ENCODE data around the gene HTT. TPM values are rescaled to one million over a fixed set of nuclear protein-coding genes. Genes with fewer than 3 reads are reported as not detected.

HTT gene
- total and polyA plus RNA-seq, 2 of the 13 experiments (the other 11 are each of a cell fraction or from before 2014, with no cell fraction given): 17.5 to 19.5 TPM

GRCh38 chr4:3069661-3070199 lies 4.8 kb upstream of the HTT start (continued):
- TF ChIP-seq RARA (CRISPR knock-in tag; IDR thresholded peaks at IDR 0.05) (no peak), RXRA (CRISPR knock-in tag; IDR thresholded peaks at IDR 0.05) (no peak), ZNF562 (CRISPR knock-in tag; IDR thresholded peaks at IDR 0.05; ENCODE audit: borderline replicate concordance) (no peak), ZNF496 (CRISPR knock-in tag; IDR thresholded peaks at IDR 0.05; ENCODE audit: insufficient replicate concordance) (no peak), ZNF614 (CRISPR knock-in tag; IDR thresholded peaks at IDR 0.05; ENCODE audit: borderline replicate concordance) (no peak), ZNF12 (CRISPR knock-in tag; IDR thresholded peaks at IDR 0.05) (no peak)

GRCh38 chr4:3070709-3071500 lies 3.6 kb upstream of the HTT start:
- H3K27ac ChIP-seq (ENCODE audit: extremely low read length, insufficient read depth, low read length): no peak overlapping the region
- intact Hi-C loops (cut with micrococcal nuclease; ENCODE audit: unreplicated experiment) (no loop called here), in situ Hi-C loops (cut with HindIII; ENCODE audit: extremely low pct_ligation_motif_present, low pct_unique_long_range_greater_than_20kb) (no loop called here)
- no peak for DNase-seq (ENCODE audit: low spot score)
- ChIA-PET CTCF (ENCODE audit: low intra/inter-chr PET ratio, low total read pairs) (no interaction called here), POLR2A (interaction anchor here (1.2 kb wide), 1 partner anchor 107 kb away, joined by 3 read pairs; the partner anchor contains the start of genes GRK4 and NOP14)
- H3K9me3 ChIP-seq (ENCODE audit: low read length): no peaks in the 10 kb centered on the region
- H3K79me2 ChIP-seq (ENCODE audit: insufficient read depth, low read length): peaks cover 8% of the 10 kb centered on the region
- FAIRE-seq: no peak
- ATAC-seq: no peak
- H3K4me1 ChIP-seq (ENCODE audit: insufficient read depth, low read length): peaks cover 29% of the 10 kb centered on the region
- H3K27me3 ChIP-seq (ENCODE audit: control insufficient read depth in 1 of 2, insufficient read depth in 2 of 2, low read length in 2 of 2): peaks cover 0 to 2% of the 10 kb centered on the region in 2 experiments; a peak in 1 of 5 replicates
- WGBS (ENCODE audit: low lambda C conversion rate): 34% methylated on average over 3 of the region's 3 CpGs
- no peak overlapping the region for H2AFZ ChIP-seq (ENCODE audit: low read length)
- no peak overlapping the region for H3K9ac ChIP-seq (ENCODE audit: insufficient read depth, low read depth, low read length)
- H3K4me2 ChIP-seq (ENCODE audit: low read depth, low read length): no peak overlapping the region
- no peaks in the 10 kb centered on the region for H3K36me3 ChIP-seq (replicated peaks in 1 of 2; ENCODE audit: control insufficient read depth in 1 of 2, insufficient read depth in 2 of 2, low read length in 2 of 2)
- BruUV-seq (replicated peaks): no TSS peak
- H3K4me3 ChIP-seq (replicated peaks in 1 of 3; ENCODE audit: insufficient read depth in 1 of 3, low read depth in 2 of 3, low read length in 3 of 3): no peak overlapping the region
- H4K20me1 ChIP-seq (ENCODE audit: insufficient read depth, low read length): peaks cover 3% of the 10 kb centered on the region; the same call in 1 of the 2 replicates
- TF ChIP-seq DMTF1 (CRISPR knock-in tag; IDR thresholded peaks at IDR 0.05): no peak
- TF ChIP-seq ZNF850 (CRISPR knock-in tag; conservative IDR thresholded peaks at IDR 0.05): no peak
- TF ChIP-seq ZBTB34 (CRISPR knock-in tag; IDR thresholded peaks at IDR 0.05): no peak
- TF ChIP-seq ZKSCAN8 (CRISPR knock-in tag; IDR thresholded peaks at IDR 0.05; ENCODE audit: borderline replicate concordance): no peak
- TF ChIP-seq HMG20B (CRISPR knock-in tag; conservative IDR thresholded peaks at IDR 0.05): no peak
- no peak for TF ChIP-seq RAD51 (IDR thresholded peaks at IDR 0.05; ENCODE audit: borderline replicate concordance)
- TF ChIP-seq NFKB2 (CRISPR knock-in tag; IDR thresholded peaks at IDR 0.05; ENCODE audit: borderline replicate concordance): no peak
- TF ChIP-seq TBP (CRISPR knock-in tag; IDR thresholded peaks at IDR 0.05): no peak
- TF ChIP-seq ZMYM3 (CRISPR knock-in tag; IDR thresholded peaks at IDR 0.05): no peak
- no peak for TF ChIP-seq HNRNPK (IDR thresholded peaks at IDR 0.05; ENCODE audit: low read depth, low read length, poor library complexity, severe bottlenecking)
- TF ChIP-seq RCOR2 (CRISPR knock-in tag; IDR thresholded peaks at IDR 0.05): no peak
- no peak for TF ChIP-seq ZNF431 (CRISPR knock-in tag; IDR thresholded peaks at IDR 0.05; ENCODE audit: borderline replicate concordance, low read depth)
- no peak for TF ChIP-seq ZNF274 (CRISPR knock-in tag; IDR thresholded peaks at IDR 0.05)
- TF ChIP-seq BCL6 (CRISPR knock-in tag; IDR thresholded peaks at IDR 0.05): no peak
- no peak for TF ChIP-seq ZSCAN30 (CRISPR knock-in tag; IDR thresholded peaks at IDR 0.05)

Measured in HepG2 (cell line).